EL (cell line): ENCODE results near the gene KRT33B.
A peak's percentile ranks its signal among the peaks of the same experiment; 100 is the strongest.

Experiments used
- DNase-seq: peaks from one replicate; pipeline ENCODE4 v3.0.0-alpha.2; 2016

The KRT33B gene

DNA sequence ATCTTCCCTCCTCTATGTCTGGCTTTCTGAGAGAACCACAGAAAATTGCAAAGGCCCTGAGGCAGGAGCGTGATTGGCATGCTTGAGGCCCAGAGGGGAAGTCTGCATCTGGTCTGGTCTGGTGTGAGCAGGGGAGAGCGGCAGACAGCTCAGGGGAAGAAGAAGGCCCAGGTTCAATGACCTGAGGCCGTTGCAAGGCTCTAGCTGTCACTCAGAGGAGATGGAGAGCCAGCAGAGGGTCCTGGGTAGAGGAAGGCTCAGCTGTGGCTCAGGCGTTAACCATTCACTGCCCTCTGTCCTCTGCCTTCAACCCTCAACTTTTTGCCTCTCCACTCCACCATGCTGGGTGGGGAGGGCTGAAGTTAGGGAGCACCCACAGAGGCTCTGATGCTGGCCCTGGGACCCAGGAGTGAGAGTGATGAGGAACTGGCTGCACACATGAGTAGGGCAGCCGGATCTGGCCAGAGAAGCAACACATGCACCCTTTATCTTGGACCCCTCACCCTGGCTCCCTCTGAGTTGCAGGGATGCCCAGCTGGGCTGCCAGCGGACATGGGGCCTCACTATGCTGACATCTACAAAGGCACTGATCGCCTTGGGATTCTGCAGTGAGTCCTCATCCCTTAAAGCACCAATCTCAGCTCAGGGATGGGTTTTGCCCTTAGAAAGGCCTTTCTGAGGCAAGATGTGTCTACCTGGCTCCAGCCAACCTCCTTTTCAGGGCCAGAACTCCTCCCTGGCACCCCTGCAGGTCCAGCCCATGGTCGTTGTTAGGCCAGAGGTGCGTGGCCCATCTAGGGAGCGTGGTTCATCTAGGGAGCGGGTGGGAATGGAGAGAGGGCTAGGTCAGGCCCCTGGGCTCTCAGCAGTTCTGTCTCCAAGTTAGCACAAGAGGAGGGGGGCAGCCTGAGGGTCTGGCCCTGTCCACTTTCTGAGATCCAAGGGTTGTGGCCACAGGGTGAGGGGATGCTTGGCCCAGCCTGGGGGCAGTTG, 46.4 kb downstream of the KRT33B start:
- DNase-seq: peak; percentile 12

DNA sequence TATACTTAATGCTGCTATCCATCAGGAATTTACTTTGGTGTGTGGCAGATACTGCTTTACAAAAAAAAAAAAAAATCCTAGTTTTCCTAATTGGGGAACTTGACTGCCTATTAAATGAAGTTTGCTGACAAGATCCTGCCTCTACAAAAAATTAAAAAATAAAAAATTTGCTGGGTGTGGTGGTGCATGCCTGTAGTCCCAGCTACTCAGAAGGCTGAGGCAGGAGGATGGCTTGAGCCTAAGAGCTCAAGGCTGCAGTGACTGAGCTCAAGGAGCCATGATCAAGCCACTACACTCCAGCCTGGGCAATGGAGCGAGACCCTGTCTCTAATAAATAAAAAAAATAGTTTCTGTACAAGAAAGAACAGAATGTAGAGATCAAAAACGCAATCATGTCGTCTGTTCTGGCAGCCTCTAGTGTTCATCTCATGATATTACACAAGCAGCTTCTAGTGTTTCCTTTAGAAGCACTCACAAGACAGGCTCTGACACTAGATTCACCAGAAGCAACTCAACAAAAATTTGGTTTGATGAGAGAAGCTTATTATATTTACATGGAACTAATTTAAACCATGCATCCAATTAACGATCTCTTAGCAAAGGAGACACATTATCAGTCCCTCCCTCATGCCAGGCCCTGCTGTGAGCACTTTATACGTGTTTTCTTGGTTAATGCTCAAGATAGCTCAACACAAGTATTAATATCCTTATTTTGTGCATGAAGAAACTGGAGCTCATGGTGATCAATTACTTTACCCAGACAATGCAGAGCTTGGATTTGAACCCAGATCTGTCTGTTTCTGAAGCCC, 47.3 kb downstream of the KRT33B start:
- peak; percentile 75 for DNase-seq

- DNase-seq: no peak
These were observed 51.4 kb downstream of the KRT33B start for GRCh38 chr17:41318231-41318630.

- DNase-seq: no peak
These were observed 53.7 kb downstream of the KRT33B start for GRCh38 chr17:41315814-41316445.

GRCh38 chr17:41315204-41315794, 54.3 kb downstream of the KRT33B start, which contains the start of gene KRTAP17-1:
Gene KRTAP17-1, minus strand, starts transcription at chr17:41315710. Its CDS starts 60 bp downstream, at chr17:41315650.
- no peak for DNase-seq
